GM12878 (cell line): ENCODE measurements around the gene LRRC7. TPM values are rescaled to one million over a fixed set of nuclear protein-coding genes. Genes with fewer than 3 reads are reported as not detected.

Source experiments
- ATAC-seq: fragments of 200-7000 bp; cut with Tn5 transposase; 3 replicates; pipeline ENCODE4 v1.9.1; 2020; ENCODE audit warnings: mild to moderate bottlenecking, moderate library complexity
- BruUV-seq: library from RNA; stranded (reverse); fragments of 400-500 nt; replicated peaks from 2 replicates; lab custom pipeline; 2021; lab: Mats Ljungman, UMichigan
- CTCF ChIA-PET: fragments of 300-600 bp; sonication (Branson Sonifier 250); formaldehyde crosslinking; extraction: SDS; loops from one replicate; lab custom pipeline; 2021; ENCODE audit warnings: inconsistent platforms; lab: Yijun Ruan, JAX
- POLR2A ChIA-PET: fragments of 350-600 bp; formaldehyde crosslinking; extraction: SDS; loops from one replicate; lab custom pipeline; 2021; ENCODE audit warnings: inconsistent platforms; lab: Charles Lee
- RAD21 ChIA-PET: fragments of 300-600 bp; sonication (Branson Sonifier 250); formaldehyde crosslinking; loops from one replicate; lab custom pipeline; 2023; ENCODE audit warnings: antibody characterized with exemption; ENCODE audit not compliant: unreplicated experiment; lab: Charles Lee
- SMC1A ChIA-PET: fragments of 300-600 bp; sonication (Branson Sonifier 250); formaldehyde crosslinking; loops from one replicate; lab custom pipeline; 2023; ENCODE audit not compliant: unreplicated experiment, uncharacterized antibody; lab: Charles Lee
- DNase-seq: peaks from one replicate; pipeline ENCODE4 v3.0.0-alpha.2; 2011; ENCODE audit warnings: low read depth, low spot score
- FAIRE-seq: peaks from 3 replicates; lab custom pipeline; 2011; peaks lifted over from hg19 to GRCh38; lab: Jason Lieb, UNC
- H2AFZ ChIP-seq: 2 replicates; pipeline ENCODE4 v1.6.0; 2011; ENCODE audit warnings: low read depth, low read length, control low read depth; ENCODE audit not compliant: control insufficient read depth
- H3K27ac ChIP-seq: 2 replicates; pipeline ENCODE4 v1.5.1; 2011; ENCODE audit warnings: control low read depth; ENCODE audit not compliant: control insufficient read depth, insufficient read depth
- H3K27me3 ChIP-seq, 2 experiments: replicated peaks in 1 of 2; 2 replicates each; pipeline versions ENCODE4 v1.6.0 to v1.6.1; 2011; ENCODE audit warnings: low read length in 1 of 2; ENCODE audit not compliant: control insufficient read depth in 2 of 2, insufficient read depth in 2 of 2
- H3K36me3 ChIP-seq, 2 experiments: 2 replicates each; pipeline ENCODE4 v1.5.1; 2011; ENCODE audit warnings: low read length in 1 of 2; ENCODE audit not compliant: control insufficient read depth in 2 of 2, insufficient read depth in 2 of 2
- H3K4me1 ChIP-seq: 2 replicates; pipeline ENCODE4 v1.6.1; 2011; ENCODE audit warnings: mild to moderate bottlenecking, low read length, moderate library complexity, mixed read lengths; ENCODE audit not compliant: control insufficient read depth, insufficient read depth
- H3K4me2 ChIP-seq: 2 replicates; pipeline ENCODE4 v1.6.0; 2011; ENCODE audit warnings: control low read depth; ENCODE audit not compliant: control insufficient read depth, insufficient read depth
- H3K4me3 ChIP-seq: fragments of 200-600 bp; sonication (generic); 2 replicates; pipeline ENCODE4 v1.5.1; 2016
- H3K79me2 ChIP-seq: 2 replicates; pipeline ENCODE4 v1.6.0; 2011; ENCODE audit warnings: low read length; ENCODE audit not compliant: control insufficient read depth, insufficient read depth
- H3K9ac ChIP-seq: 2 replicates; pipeline ENCODE4 v1.8.0; 2011; ENCODE audit warnings: low read length, control low read depth, mixed read lengths; ENCODE audit not compliant: control insufficient read depth, insufficient read depth
- H3K9me3 ChIP-seq: replicated peaks from 3 replicates; pipeline ENCODE4 v1.5.1; 2011; ENCODE audit warnings: mild to moderate bottlenecking, low read length; ENCODE audit not compliant: control insufficient read depth, insufficient read depth
- H4K20me1 ChIP-seq: 2 replicates; pipeline ENCODE4 v1.6.0; 2011; ENCODE audit not compliant: control insufficient read depth, insufficient read depth
- BCL3 ChIP-seq: IDR thresholded peaks from 2 replicates; pipeline ENCODE4 v1.6.1; 2011; ENCODE audit warnings: borderline replicate concordance, low read depth, mild to moderate bottlenecking, moderate library complexity, low read length; ENCODE audit not compliant: insufficient read depth, poor library complexity, severe bottlenecking
- BHLHE40 ChIP-seq, 2 experiments: fragments of 450-650 bp in 1 of 2; IDR thresholded peaks; 2 replicates each; pipeline ENCODE4 v1.6.1; 2011 to 2017; ENCODE audit warnings: low read depth in 2 of 2, borderline replicate concordance in 1 of 2, improper control_type of control experiment in 1 of 2, low read length in 1 of 2, mild to moderate bottlenecking in 1 of 2
- BMI1 ChIP-seq: fragments of 450-650 bp; IDR thresholded peaks from 2 replicates; pipeline ENCODE4 v1.6.1; 2016; ENCODE audit warnings: mild to moderate bottlenecking, moderate library complexity, borderline replicate concordance
- CBX5 ChIP-seq: sonication (generic); IDR thresholded peaks from 2 replicates; pipeline ENCODE4 v1.6.1; 2016; ENCODE audit warnings: low read depth, moderate library complexity, mild to moderate bottlenecking, inconsistent platforms
- CHD2 ChIP-seq: IDR thresholded peaks from 2 replicates; pipeline ENCODE4 v1.6.1; 2011; ENCODE audit warnings: low read depth, low read length, improper control_type of control experiment, borderline replicate concordance
- CHD4 ChIP-seq: fragments of 200-600 bp; sonication (generic); IDR thresholded peaks from 2 replicates; pipeline ENCODE4 v1.6.1; 2016; ENCODE audit warnings: mild to moderate bottlenecking
- CREB1 ChIP-seq: IDR thresholded peaks from 2 replicates; pipeline ENCODE4 v1.6.1; 2012; ENCODE audit warnings: low read depth, mild to moderate bottlenecking, inconsistent platforms
- DPF2 ChIP-seq: fragments of 450-650 bp; IDR thresholded peaks from 2 replicates; pipeline ENCODE4 v1.6.1; 2017; ENCODE audit warnings: mild to moderate bottlenecking
- HCFC1 ChIP-seq: fragments of 150-350 bp; IDR thresholded peaks from 2 replicates; pipeline ENCODE4 v1.6.1; 2014; ENCODE audit warnings: low read length
- MTA2 ChIP-seq: fragments of 450-650 bp; IDR thresholded peaks from 2 replicates; pipeline ENCODE4 v1.6.1; 2016; ENCODE audit warnings: low read depth, mild to moderate bottlenecking, moderate library complexity
- NR2C2 ChIP-seq: IDR thresholded peaks from 2 replicates; pipeline ENCODE4 v1.6.1; 2011; ENCODE audit warnings: borderline replicate concordance, low read depth; ENCODE audit not compliant: control insufficient read depth, insufficient read length
- POLR2AphosphoS5 ChIP-seq: IDR thresholded peaks from 2 replicates; pipeline ENCODE4 v1.6.1; 2011; ENCODE audit warnings: mild to moderate bottlenecking, low read length, inconsistent platforms
- RAD51 ChIP-seq: fragments of 450-650 bp; IDR thresholded peaks from 2 replicates; pipeline ENCODE4 v1.6.1; 2016; ENCODE audit warnings: moderate library complexity, mild to moderate bottlenecking, inconsistent platforms
- REST ChIP-seq: IDR thresholded peaks from 2 replicates; pipeline ENCODE4 v1.6.1; 2012; ENCODE audit warnings: mild to moderate bottlenecking, low read depth, low read length
- STAT1 ChIP-seq: fragments of 450-650 bp; conservative IDR thresholded peaks from 2 replicates; pipeline ENCODE4 v1.6.1; 2014; ENCODE audit warnings: antibody characterized with exemption, mild to moderate bottlenecking
- SUZ12 ChIP-seq: fragments of 200-600 bp; sonication (generic); IDR thresholded peaks from one replicate; pipeline ENCODE4 v1.6.1; 2018; ENCODE audit warnings: antibody characterized with exemption, mild to moderate bottlenecking; ENCODE audit not compliant: unreplicated experiment
- USF2 ChIP-seq: IDR thresholded peaks from 2 replicates; pipeline ENCODE4 v1.6.1; 2011; ENCODE audit warnings: low read depth, low read length, improper control_type of control experiment, borderline replicate concordance
- YBX1 ChIP-seq: fragments of 450-650 bp; IDR thresholded peaks from 2 replicates; pipeline ENCODE4 v1.6.1; 2016; ENCODE audit warnings: antibody characterized with exemption
- ZSCAN29 ChIP-seq: fragments of 450-650 bp; IDR thresholded peaks from 2 replicates; pipeline ENCODE4 v1.6.1; 2017; ENCODE audit warnings: mild to moderate bottlenecking, moderate library complexity
- ZZZ3 ChIP-seq: IDR thresholded peaks from 2 replicates; pipeline ENCODE4 v1.6.1; 2011; ENCODE audit warnings: low read depth; ENCODE audit not compliant: control insufficient read depth, insufficient read length
- WGBS: methylation state at CpG from one replicate; pipeline ENCODE4 v1.1.6; 2016; ENCODE audit warnings: low lambda C conversion rate; ENCODE audit not compliant: insufficient replicate concordance, insufficient coverage; ENCODE audit errors: missing lambda C conversion rate; 5-methylcytosine and 5-hydroxymethylcytosine counted together
- in situ Hi-C: fragments of 300-500 bp; cut with MboI; formaldehyde crosslinking; loops from 9 replicates; pipeline ENCODE4 v1.14.3; 2018; ENCODE audit warnings: mixed read lengths
- intact Hi-C: fragments of 100-400 bp; cut with micrococcal nuclease; formaldehyde crosslinking; loops from one replicate; pipeline ENCODE4 v1.14.2; 2022; ENCODE audit not compliant: unreplicated experiment
- polyA plus RNA-seq, 11 experiments: library from polyadenylated mRNA; depleted of rRNA in 4 of 11; unstranded in 6 of 11; stranded (reverse) in 5 of 11; fragments of >200 nt; fragmentation: Nextera tagmentation in 4 of 11; fragmentation: Illumina TruSeq in 1 of 11; extraction: Ambion mirVana in 4 of 11; extraction: Trizol in 1 of 11; gene quantifications; 1 replicate in 1 of 11; 2 replicates in 10 of 11; pipeline versions ENCODE4 v1.2.1 to v1.2.3, GENCODE V29; 2011 to 2016; ENCODE audit warnings: inconsistent platforms in 2 of 11, missing spikeins in 2 of 11, low read depth in 1 of 11
- total RNA-seq, 4 experiments: library from RNA; depleted of rRNA in 3 of 4; stranded (reverse); fragments of >200 nt in 3 of 4; fragmentation: Illumina TruSeq in 1 of 4; extraction: Trizol in 1 of 4; gene quantifications; 2 replicates each; pipeline versions ENCODE4 v1.2.1 to v1.2.3, GENCODE V29; 2013 to 2021

Gene LRRC7
- total and polyA plus RNA-seq, 10 of the 15 experiments (the other 5 are each of a cell fraction or from before 2014, with no cell fraction given) = 0.05 to 1.4 (median 0.24) TPM; not detected in 5

- no peak overlapping the region for H3K27ac ChIP-seq
- H3K9me3 ChIP-seq = no peaks in the 10 kb centered on the region
- H4K20me1 ChIP-seq = no peaks in the 10 kb centered on the region
- BruUV-seq = no TSS peak
- no peak overlapping the region for H3K4me3 ChIP-seq
- ATAC-seq (no peak), DNase-seq (no peak), FAIRE-seq (no peak)
- ChIA-PET RAD21 (no interaction called here), POLR2A (no interaction called here), SMC1A (no interaction called here), CTCF (interaction anchor here (0.5 kb wide), 1 partner anchor 32 kb away, joined by 3 read pairs; no protein-coding TSS in a partner anchor)
- H3K4me2 ChIP-seq = no peak overlapping the region
- H3K36me3 ChIP-seq = no peaks in the 10 kb centered on the region
- intact Hi-C loops (no loop called here), in situ Hi-C loops (no loop called here)
- no peak overlapping the region for H3K9ac ChIP-seq
- no peak overlapping the region for H2AFZ ChIP-seq
- 23% methylated on average over 6 of the region's 6 CpGs for WGBS
- no peaks in the 10 kb centered on the region for H3K79me2 ChIP-seq
- H3K27me3 ChIP-seq = no peaks in the 10 kb centered on the region
- H3K4me1 ChIP-seq = no peaks in the 10 kb centered on the region
- TF ChIP-seq USF2 = no peak
- no peak for TF ChIP-seq HCFC1
- no peak for TF ChIP-seq ZZZ3
- TF ChIP-seq MTA2 = no peak
- no peak for TF ChIP-seq POLR2AphosphoS5
- no peak for TF ChIP-seq STAT1
- TF ChIP-seq BHLHE40 (IDR thresholded peaks at IDR 0.05; ENCODE audit: borderline replicate concordance in 1 of 2, low read depth in 2 of 2, low read length in 1 of 2) = no peak
- no peak for TF ChIP-seq BCL3
- no peak for TF ChIP-seq DPF2
- TF ChIP-seq CHD2 = no peak
- TF ChIP-seq CHD4 = no peak
- TF ChIP-seq REST = no peak
- TF ChIP-seq SUZ12 = no peak
- no peak for TF ChIP-seq BMI1
- TF ChIP-seq NR2C2 = no peak
- TF ChIP-seq ZSCAN29 = no peak
- TF ChIP-seq CBX5 = no peak
- no peak for TF ChIP-seq CREB1
- no peak for TF ChIP-seq RAD51
- no peak for TF ChIP-seq YBX1
- TF ChIP-seq, all 136 proteins: peak for 0
Observed at GRCh38 chr1:69940231-69940630, 372.5 kb downstream of the LRRC7 start.
